HG03571 (cell line): ENCODE measurements around the gene OTOG.

Experiments
- ATAC-seq: cut with Tn5 transposase; IDR thresholded peaks from one replicate; pipeline ENCODE4 v1.9.1; 2021; ENCODE audit not compliant: unreplicated experiment

Gene OTOG

DNA sequence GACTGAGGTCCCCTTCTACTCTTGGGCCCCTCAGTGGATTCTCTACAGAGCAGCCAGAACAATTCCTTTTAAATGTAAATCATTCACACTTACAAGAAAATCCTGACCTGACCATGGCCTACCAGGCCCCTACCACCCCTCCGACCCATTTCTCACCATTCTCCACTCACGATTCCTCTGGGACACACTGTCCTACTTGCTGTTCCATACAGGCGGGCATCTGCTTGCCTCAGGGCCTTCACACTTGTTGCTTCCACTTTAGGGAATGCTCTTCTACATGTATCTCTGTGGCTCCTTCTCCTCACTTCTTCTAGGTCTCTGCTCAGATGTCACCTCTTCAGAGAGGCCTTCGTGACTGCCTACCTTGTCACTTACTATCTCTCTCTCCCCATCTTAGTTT is 6.3 kb upstream of the OTOG start:
- no peak for ATAC-seq

GRCh38 chr11:17541330-17541885 is 5.7 kb upstream of the OTOG start:
- ATAC-seq = no peak

DNA sequence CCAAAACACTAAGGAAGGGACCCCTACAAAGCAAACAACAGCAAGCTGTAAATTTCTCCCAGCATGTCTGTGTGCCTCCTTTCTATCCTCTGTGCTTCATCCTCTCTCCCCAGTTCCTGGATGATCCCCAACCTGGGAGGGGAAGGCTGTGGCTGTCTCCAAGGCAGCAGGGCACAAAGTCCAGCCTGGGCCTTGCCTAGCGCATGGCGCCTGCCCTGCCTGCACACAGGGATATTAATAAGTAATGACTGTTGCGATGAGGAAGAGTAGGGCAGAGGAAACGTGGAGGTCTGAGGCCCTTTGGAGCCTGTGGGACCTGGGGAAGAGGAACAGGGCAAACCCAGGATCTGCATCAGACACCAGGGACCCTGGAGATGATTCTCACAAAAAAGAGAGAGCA is 4.8 kb upstream of the OTOG start:
- ATAC-seq = no peak

DNA sequence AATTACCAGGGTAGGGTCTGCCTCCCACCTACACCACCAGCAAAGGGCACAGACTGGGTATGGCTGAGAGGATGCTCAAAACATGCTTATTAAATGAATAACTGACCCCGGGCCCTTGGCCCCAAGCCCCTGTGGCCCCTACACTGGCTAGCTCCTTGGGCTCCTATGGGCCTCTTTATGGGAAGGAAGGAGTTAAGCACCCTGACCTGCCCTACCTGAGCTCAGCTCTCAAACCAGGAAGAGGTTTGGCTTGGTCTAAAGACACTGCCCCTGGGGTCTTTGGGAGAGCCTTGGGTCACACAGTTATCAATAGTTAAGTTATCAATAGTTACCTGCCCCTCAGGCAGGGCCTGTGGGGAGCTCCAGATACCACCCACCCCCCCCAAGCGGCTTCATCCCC is 4.0 kb upstream of the OTOG start:
- ATAC-seq = no peak

- ATAC-seq = no peak
Measured at GRCh38 chr11:17543574-17544180, 3.4 kb upstream of the OTOG start.

GRCh38 chr11:17544181-17544622 is 2.9 kb upstream of the OTOG start, which contains the start of gene USH1C:
USH1C (minus strand) TSS chr11:17544416; CDS start chr11:17544307, 109 bp downstream.
- no peak for ATAC-seq

- no peak for ATAC-seq
Measured at GRCh38 chr11:17546240-17546639, 819 bp upstream of the OTOG start.

GRCh38 chr11:17547932-17548331 is 873 bp downstream of the OTOG start:
- ATAC-seq = no peak

DNA sequence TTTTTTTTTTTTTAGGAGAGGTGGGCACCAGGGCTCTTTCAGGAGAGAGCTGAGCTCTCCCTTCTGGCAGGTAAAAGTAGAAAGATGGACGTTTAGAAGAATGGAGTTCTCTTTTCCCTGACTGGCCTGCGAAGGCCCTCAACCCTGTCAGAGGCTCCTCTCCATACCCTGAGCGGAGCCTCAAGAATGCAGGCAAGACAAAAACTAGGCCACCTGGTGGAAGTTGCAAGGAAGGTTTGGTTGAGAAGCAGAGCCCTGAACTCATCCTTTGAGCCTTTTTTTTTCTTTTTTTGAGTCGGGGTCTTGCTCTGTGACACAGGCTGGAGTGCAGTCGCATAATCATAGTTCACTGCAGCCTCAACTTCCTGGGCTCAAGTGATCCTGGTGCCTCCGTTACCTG is 1.4 kb downstream of the OTOG start:
- ATAC-seq = no peak

DNA sequence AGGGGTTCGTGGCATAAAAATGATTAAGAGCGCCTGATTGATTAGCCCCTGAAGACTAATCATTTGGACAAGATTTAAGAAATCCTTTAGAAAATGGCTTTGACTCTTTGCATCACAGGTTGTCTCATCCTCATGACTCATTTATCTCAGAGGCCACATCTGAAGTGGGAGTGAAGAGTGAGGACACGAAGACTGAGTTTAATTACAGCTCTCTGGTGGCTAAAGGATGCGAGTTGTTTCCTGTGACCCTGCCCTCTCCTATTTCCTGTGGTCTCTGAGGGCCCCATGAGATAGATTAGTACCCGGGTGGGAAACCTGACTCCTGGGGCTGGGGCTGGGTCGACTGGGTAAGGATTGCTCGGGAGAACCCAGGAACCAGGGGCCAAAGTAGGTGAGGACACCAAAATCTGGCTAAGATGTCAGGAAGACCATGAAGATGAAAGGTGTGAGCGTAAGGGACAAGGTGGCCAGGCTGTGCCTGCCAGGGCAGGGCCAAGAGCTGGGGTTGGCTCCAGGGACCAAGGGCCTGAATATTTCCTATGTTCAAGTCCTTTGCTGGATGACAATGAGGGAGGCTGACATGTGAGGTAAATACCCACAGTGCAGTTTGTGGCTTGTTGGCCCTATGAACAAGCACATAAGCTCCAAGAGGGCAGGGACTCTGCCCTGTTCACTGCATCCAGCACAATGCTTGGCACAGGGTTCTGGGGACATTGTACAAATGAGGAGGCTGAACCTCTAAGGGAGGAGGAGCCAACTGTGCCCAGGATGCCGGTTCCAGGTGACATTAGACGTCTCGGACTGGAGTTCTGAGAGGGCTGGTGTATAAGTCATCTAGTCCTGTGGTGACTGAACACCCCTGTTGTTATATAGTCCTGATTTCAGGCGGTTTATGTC is 3.6 kb downstream of the OTOG start:
- no peak for ATAC-seq

- ATAC-seq = no peak
Measured at GRCh38 chr11:17551347-17552040, 4.4 kb downstream of the OTOG start.

DNA sequence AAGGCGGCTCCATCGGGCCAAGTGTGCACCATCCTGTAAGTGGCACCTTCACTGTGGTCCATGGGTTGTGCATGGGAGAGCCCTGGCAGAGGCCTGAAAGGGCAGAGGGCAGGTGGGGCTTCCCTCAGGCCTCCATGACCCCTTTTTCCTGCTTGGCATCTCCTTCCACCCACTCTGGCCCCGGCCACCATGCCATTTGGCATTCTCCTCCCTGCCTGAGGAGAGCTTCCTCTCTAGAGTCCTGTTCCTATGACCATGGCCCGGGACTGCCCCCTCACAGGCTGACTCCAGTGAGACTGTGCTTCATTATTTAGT is 4.9 kb downstream of the OTOG start:
- no peak for ATAC-seq

- ATAC-seq = no peak
Measured at GRCh38 chr11:17552392-17553248, 5.6 kb downstream of the OTOG start.

GRCh38 chr11:17553249-17553546 is 6.1 kb downstream of the OTOG start:
- no peak for ATAC-seq

GRCh38 chr11:17554487-17554886 is 7.4 kb downstream of the OTOG start:
- ATAC-seq = no peak

- no peak for ATAC-seq
Measured at GRCh38 chr11:17556999-17557398, 9.9 kb downstream of the OTOG start.

GRCh38 chr11:17558025-17558780 is 11.1 kb downstream of the OTOG start:
- no peak for ATAC-seq

- no peak for ATAC-seq
Measured at GRCh38 chr11:17558916-17559315, 11.9 kb downstream of the OTOG start.

DNA sequence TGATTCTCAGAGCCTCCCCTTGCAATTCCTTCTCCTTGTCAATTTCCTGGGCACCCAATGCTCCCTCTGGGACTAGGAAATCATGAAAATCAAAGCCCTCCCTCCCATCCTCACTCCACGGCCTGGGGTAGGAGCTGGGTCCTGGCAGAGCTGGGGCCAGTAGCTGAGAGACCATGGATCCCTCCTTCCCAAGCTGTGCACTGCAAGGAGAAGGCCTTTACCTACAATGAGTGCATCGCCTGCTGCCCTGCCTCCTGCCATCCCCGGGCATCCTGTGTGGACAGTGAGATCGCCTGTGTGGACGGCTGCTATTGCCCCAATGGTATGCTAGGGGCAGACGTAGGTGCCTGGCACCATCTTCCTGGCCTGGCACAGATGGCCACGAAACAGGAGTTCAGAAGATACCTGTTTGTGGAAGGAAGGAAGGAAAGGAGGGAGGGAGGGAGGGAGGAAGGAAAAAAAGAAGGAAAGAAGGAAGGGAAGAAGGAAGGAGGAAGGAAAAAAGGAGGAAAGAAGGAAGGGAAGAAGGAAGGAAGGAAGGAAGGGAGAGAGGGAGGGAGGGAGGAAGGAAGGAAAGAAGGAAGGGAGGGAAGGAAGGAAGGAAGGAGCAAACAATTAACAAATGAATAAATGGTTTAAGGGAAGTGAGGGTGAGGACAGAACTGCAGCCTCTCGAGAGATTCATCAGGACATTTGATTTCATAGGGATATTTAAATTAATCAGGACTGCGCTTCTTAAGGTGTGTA is 12.5 kb downstream of the OTOG start:
- ATAC-seq = no peak
